NCI-H1417 treated with DMSO at 0.1 percent for 48 hours (cell line): ENCODE data around the gene SLC15A3.

Source experiments
- DNase-seq: peaks from one replicate; lab custom pipeline; 2025; lab: John Stamatoyannopoulos, UW

SLC15A3 gene

GRCh38 chr11:60951904-60952741 lies at the start of gene SLC15A3:
Gene SLC15A3 (minus strand): TSS chr11:60952176. CDS start chr11:60951551, 625 bp downstream.
- DNase-seq: no peak

GRCh38 chr11:61000426-61000825 lies 48.5 kb upstream of the SLC15A3 start:
- no peak for DNase-seq

GRCh38 chr11:60996381-60997138 lies 44.6 kb upstream of the SLC15A3 start:
- no peak for DNase-seq

GRCh38 chr11:60995798-60996197 lies 43.8 kb upstream of the SLC15A3 start:
- no peak for DNase-seq

- DNase-seq: no peak
These were observed 42.6 kb upstream of the SLC15A3 start for GRCh38 chr11:60994541-60995080.

GRCh38 chr11:60993615-60994014 lies 41.6 kb upstream of the SLC15A3 start:
- no peak for DNase-seq

- DNase-seq: no peak
These were observed 41.0 kb upstream of the SLC15A3 start for GRCh38 chr11:60992842-60993409.

- DNase-seq: no peak
These were observed 39.5 kb upstream of the SLC15A3 start for GRCh38 chr11:60991457-60991856.

GRCh38 chr11:60989093-60989650 lies 37.2 kb upstream of the SLC15A3 start:
- no peak for DNase-seq

GRCh38 chr11:60988658-60989057 lies 36.7 kb upstream of the SLC15A3 start:
- DNase-seq: no peak

GRCh38 chr11:60987577-60988277 lies 35.8 kb upstream of the SLC15A3 start:
- no peak for DNase-seq

GRCh38 chr11:60985991-60986915 lies 34.3 kb upstream of the SLC15A3 start:
- DNase-seq: no peak

- no peak for DNase-seq
These were observed 33.5 kb upstream of the SLC15A3 start for GRCh38 chr11:60985501-60985900.

- DNase-seq: no peak
These were observed 32.7 kb upstream of the SLC15A3 start for GRCh38 chr11:60984636-60985035.

GRCh38 chr11:60984149-60984548 lies 32.2 kb upstream of the SLC15A3 start:
- no peak for DNase-seq

- DNase-seq: no peak
These were observed 30.2 kb upstream of the SLC15A3 start for GRCh38 chr11:60982184-60982583.

- no peak for DNase-seq
These were observed 29.5 kb upstream of the SLC15A3 start for GRCh38 chr11:60981515-60981914.

GRCh38 chr11:60978546-60979380 lies 26.8 kb upstream of the SLC15A3 start:
- no peak for DNase-seq

- no peak for DNase-seq
These were observed 25.9 kb upstream of the SLC15A3 start for GRCh38 chr11:60977836-60978235.

- DNase-seq: no peak
These were observed 25.2 kb upstream of the SLC15A3 start for GRCh38 chr11:60977224-60977623.
